Testis (tissue), 2 donors: Measurements from ENCODE around the gene TGM5.

ENCODE experiments used
- POLR2A ChIP-seq: fragments of 450-650 bp; IDR thresholded peaks from one replicate; pipeline ENCODE4 v1.6.1; 2017; ENCODE audit warnings: antibody characterized with exemption, mild to moderate bottlenecking, moderate library complexity
- TF ChIP-seq, protein P1 (sequence below), 3 experiments: fragments of 450-650 bp in 2 of 3; fragments of 200-600 bp in 1 of 3; sonication (generic) in 1 of 3; IDR thresholded peaks; one replicate each; pipeline ENCODE4 v1.5.1; 2016 to 2019; ENCODE audit warnings: antibody characterized with exemption in 3 of 3, mild to moderate bottlenecking in 2 of 3, moderate library complexity in 1 of 3

DNA sequence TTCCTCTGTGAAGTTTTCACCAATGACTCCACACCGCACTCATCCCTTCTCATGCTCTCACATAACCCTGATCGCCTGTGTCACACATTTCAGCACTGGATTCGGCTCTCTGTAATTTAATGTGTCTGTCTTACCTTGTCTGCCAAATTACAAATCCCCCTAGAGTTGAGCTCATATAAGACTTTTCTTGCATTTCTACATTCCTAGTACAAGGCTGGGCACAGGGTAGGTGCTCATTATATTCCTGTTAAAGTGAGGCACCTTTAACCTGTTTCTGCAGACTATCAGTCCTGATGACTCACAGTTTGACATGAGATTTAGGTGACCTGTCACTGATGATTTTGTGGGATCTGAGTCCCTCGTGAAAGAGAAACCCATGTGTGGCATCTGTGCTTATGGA lies 22.6 kb downstream of the TGM5 start:
- TF ChIP-seq, protein P1, sequence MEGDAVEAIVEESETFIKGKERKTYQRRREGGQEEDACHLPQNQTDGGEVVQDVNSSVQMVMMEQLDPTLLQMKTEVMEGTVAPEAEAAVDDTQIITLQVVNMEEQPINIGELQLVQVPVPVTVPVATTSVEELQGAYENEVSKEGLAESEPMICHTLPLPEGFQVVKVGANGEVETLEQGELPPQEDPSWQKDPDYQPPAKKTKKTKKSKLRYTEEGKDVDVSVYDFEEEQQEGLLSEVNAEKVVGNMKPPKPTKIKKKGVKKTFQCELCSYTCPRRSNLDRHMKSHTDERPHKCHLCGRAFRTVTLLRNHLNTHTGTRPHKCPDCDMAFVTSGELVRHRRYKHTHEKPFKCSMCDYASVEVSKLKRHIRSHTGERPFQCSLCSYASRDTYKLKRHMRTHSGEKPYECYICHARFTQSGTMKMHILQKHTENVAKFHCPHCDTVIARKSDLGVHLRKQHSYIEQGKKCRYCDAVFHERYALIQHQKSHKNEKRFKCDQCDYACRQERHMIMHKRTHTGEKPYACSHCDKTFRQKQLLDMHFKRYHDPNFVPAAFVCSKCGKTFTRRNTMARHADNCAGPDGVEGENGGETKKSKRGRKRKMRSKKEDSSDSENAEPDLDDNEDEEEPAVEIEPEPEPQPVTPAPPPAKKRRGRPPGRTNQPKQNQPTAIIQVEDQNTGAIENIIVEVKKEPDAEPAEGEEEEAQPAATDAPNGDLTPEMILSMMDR (IDR thresholded peaks at IDR 0.05), result no peak
- TF ChIP-seq POLR2A, result no peak
